Measurements from ENCODE around the gene NADK.

DNA sequence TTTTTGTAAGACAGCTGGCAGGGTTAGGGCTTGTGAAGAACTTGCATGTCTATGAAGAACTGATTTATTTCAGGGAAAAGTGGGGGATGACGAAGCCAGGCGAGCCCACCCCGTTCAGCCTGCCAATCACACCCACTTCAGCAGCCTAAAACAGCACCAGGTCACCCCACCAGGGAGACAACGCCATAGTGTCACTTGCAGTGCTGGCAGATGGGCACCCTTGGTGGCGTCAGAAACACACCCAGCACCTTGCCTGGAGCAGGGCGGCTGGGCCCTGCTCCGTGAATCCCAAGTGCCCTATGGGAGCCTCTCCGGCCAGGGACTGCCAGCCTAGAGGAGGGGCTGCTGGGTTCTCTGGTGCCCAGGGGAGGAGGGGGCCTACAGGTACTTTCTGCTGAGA, 5.0 kb upstream of the NADK start:
- TF ChIP-seq POLR2A (IDR thresholded peaks at IDR 0.05; ENCODE audit: low read depth), result no peak
- TF ChIP-seq, protein P1, sequence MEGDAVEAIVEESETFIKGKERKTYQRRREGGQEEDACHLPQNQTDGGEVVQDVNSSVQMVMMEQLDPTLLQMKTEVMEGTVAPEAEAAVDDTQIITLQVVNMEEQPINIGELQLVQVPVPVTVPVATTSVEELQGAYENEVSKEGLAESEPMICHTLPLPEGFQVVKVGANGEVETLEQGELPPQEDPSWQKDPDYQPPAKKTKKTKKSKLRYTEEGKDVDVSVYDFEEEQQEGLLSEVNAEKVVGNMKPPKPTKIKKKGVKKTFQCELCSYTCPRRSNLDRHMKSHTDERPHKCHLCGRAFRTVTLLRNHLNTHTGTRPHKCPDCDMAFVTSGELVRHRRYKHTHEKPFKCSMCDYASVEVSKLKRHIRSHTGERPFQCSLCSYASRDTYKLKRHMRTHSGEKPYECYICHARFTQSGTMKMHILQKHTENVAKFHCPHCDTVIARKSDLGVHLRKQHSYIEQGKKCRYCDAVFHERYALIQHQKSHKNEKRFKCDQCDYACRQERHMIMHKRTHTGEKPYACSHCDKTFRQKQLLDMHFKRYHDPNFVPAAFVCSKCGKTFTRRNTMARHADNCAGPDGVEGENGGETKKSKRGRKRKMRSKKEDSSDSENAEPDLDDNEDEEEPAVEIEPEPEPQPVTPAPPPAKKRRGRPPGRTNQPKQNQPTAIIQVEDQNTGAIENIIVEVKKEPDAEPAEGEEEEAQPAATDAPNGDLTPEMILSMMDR (IDR thresholded peaks at IDR 0.05), result no peak

Measured in esophagus muscularis mucosa (tissue), 3 donors.